B cell (primary cell): ENCODE data around the gene SHC2.

Experiments
- CTCF ChIP-seq: fragments of 200-600 bp; IDR thresholded peaks from one replicate; pipeline ENCODE4 v1.8.0; 2022; ENCODE audit warnings: antibody characterized with exemption, mild to moderate bottlenecking
- EZH2 ChIP-seq: IDR thresholded peaks from 2 replicates; pipeline ENCODE4 v1.6.1; 2012; ENCODE audit warnings: borderline replicate concordance, low read depth, mild to moderate bottlenecking, moderate library complexity, low read length; ENCODE audit not compliant: insufficient read depth, poor library complexity, severe bottlenecking

- TF ChIP-seq CTCF (no peak), EZH2 (no peak)
Observed at GRCh38 chr19:389935-390289, 70.9 kb downstream of the SHC2 start.
